ENCODE results near the gene MTF1. TPM values are rescaled to one million over a fixed set of nuclear protein-coding genes. Genes with fewer than 3 reads are reported as not detected.

MTF1 gene
- total RNA-seq, 6 donors from 2014 or later, result 5.2 to 27.4 (median 8.7) TPM

- H3K27me3 ChIP-seq, result no peaks in the 10 kb centered on the region
- DNase-seq, result no peak
- TF ChIP-seq POLR2AphosphoS5 (IDR thresholded peaks at IDR 0.05), result no peak
- TF ChIP-seq EP300 (IDR thresholded peaks at IDR 0.05), result no peak
- TF ChIP-seq, protein P1, sequence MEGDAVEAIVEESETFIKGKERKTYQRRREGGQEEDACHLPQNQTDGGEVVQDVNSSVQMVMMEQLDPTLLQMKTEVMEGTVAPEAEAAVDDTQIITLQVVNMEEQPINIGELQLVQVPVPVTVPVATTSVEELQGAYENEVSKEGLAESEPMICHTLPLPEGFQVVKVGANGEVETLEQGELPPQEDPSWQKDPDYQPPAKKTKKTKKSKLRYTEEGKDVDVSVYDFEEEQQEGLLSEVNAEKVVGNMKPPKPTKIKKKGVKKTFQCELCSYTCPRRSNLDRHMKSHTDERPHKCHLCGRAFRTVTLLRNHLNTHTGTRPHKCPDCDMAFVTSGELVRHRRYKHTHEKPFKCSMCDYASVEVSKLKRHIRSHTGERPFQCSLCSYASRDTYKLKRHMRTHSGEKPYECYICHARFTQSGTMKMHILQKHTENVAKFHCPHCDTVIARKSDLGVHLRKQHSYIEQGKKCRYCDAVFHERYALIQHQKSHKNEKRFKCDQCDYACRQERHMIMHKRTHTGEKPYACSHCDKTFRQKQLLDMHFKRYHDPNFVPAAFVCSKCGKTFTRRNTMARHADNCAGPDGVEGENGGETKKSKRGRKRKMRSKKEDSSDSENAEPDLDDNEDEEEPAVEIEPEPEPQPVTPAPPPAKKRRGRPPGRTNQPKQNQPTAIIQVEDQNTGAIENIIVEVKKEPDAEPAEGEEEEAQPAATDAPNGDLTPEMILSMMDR (IDR thresholded peaks at IDR 0.05), result no peak
- no peak for TF ChIP-seq POLR2A (IDR thresholded peaks at IDR 0.05)
- 71 to 95% methylated on average over 2 of the region's 2 CpGs for WGBS, 2 donors
- H3K27ac ChIP-seq, result no peak overlapping the region
- no peak for ATAC-seq (ENCODE audit: low FRiP score in 2 of 2)
- no peak overlapping the region for H3K4me3 ChIP-seq
- H3K9me3 ChIP-seq, result no peaks in the 10 kb centered on the region
- peaks cover 15 to 51% (median 25%) of the 10 kb centered on the region in 4 donors for H3K36me3 ChIP-seq
- H3K4me1 ChIP-seq, result peaks cover 14 to 17% (median 14%) of the 10 kb centered on the region in 4 donors
Measured at GRCh38 chr1:37813529-37814145, 45.8 kb downstream of the MTF1 start.

DNA sequence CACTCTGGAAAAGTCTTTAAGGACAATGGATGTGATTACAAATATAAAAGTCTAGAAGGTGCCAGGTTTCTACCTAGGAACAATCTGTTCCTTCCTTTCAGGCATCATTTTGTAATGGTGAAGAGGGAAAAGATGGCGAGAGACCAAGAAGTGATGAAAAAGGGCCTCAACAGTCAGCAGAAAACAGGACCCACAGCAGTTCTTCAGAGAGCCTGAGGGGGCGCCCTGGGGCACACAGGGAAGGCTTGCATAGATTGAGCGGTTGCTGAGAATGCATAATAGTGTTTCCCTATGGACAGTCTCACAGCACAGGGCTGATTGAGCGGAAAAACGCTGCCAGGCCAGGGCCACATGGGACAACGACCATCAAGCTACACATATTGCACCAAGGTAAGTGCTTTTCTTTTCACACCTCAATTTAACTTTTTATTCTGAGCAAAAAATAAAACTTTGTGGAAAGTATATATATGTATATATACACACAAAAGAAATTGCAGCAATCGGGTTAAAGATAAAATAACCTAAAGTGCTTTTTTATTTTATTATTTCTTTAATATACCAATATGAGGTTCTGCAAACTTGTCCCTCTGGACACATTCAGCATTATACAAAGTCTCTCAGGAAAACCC lies 48.3 kb downstream of the MTF1 start:
- H3K27me3 ChIP-seq, result no peaks in the 10 kb centered on the region
- peak; percentile 59 to 78 for ATAC-seq (ENCODE audit: low FRiP score in 2 of 2)
- no peak overlapping the region for H3K4me3 ChIP-seq
- DNase-seq, result peak in 1 of 2 donors; percentile 83
- peaks cover 22 to 33% (median 27%) of the 10 kb centered on the region in 4 donors for H3K4me1 ChIP-seq
- peaks cover 13 to 35% (median 18%) of the 10 kb centered on the region in 4 donors for H3K36me3 ChIP-seq
- no peaks in the 10 kb centered on the region for H3K9me3 ChIP-seq
- TF ChIP-seq, protein P1 (IDR thresholded peaks at IDR 0.05), result peak; percentile 53 to 77 (median 70)
- TF ChIP-seq POLR2AphosphoS5 (IDR thresholded peaks at IDR 0.05) (no peak), EP300 (IDR thresholded peaks at IDR 0.05) (no peak), POLR2A (IDR thresholded peaks at IDR 0.05) (no peak)
- H3K27ac ChIP-seq, result no peak overlapping the region
- WGBS, 2 donors, result 35 to 37% methylated on average over 7 of the region's 7 CpGs

- Histone ChIP-seq H3K4me1 (peaks cover 22 to 42% (median 29%) of the 10 kb centered on the region in 4 donors), H3K27me3 (no peaks in the 10 kb centered on the region), H3K4me3 (no peak overlapping the region), H3K36me3 (peaks cover 14 to 35% (median 20%) of the 10 kb centered on the region in 4 donors), H3K27ac (peak overlapping the region in 1 of 4 donors; percentile 92), H3K9me3 (no peaks in the 10 kb centered on the region)
- no peak for ATAC-seq (ENCODE audit: low FRiP score in 2 of 2)
- WGBS, 2 donors, result 50 to 53% methylated on average over 2 of the region's 2 CpGs
- DNase-seq, result no peak
- TF ChIP-seq POLR2A (IDR thresholded peaks at IDR 0.05) (no peak), POLR2AphosphoS5 (IDR thresholded peaks at IDR 0.05) (no peak), EP300 (IDR thresholded peaks at IDR 0.05) (no peak)
- TF ChIP-seq, protein P1 (IDR thresholded peaks at IDR 0.05), result no peak
Measured at GRCh38 chr1:37809942-37810341, 49.5 kb downstream of the MTF1 start.

DNA sequence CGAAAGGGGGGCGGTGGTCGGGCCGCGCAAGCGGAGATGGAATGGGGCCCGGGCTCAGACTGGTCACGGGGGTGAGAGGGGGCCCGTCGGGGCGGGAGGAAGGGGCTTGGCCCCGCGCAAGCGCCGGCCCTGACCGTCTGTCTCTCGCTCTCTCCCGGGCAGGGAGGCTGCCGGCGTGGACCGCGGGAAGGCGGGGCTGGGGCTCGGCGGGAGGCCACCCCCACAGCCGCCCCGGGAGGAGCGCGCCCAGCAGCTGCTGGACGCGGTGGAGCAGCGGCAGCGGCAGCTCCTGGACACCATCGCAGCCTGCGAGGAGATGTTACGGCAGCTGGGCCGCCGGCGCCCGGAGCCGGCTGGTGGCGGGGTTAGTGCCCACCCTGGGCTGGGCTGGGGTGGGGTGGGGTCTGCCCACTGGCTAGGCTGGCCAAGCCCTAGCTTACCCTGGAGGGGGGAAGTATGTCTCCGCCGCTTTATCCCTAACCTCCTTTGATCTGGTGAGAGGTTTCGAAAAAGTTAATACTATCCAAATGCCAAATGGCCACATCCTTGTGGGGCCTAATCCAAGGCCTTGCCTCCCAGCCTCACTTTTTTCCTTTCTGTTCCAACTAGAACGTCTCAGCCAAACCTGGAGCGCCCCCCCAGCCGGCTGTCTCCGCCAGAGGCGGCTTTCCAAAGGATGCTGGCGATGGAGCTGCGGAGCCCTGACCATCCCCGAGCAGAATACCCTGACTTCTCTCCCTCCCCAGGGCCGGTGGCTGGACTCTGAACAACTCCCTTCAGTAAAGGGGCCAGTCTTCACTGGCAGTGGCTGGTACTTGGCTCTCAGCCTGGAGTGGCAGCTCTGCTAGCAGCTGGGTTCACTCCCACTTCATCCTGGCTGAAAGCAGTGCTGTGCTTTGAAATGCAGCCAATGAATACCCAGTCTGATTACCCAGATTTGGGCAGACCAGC lies 50.7 kb downstream of the MTF1 start:
- Histone ChIP-seq H3K4me1 (peaks cover 22 to 42% (median 29%) of the 10 kb centered on the region in 4 donors), H3K9me3 (no peaks in the 10 kb centered on the region), H3K36me3 (peaks cover 23 to 35% (median 31%) of the 10 kb centered on the region in 4 donors), H3K4me3 (peak overlapping the region; percentile 84 to 91 (median 87)), H3K27ac (peak overlapping the region; percentile 92 to 97 (median 94)), H3K27me3 (no peaks in the 10 kb centered on the region)
- DNase-seq (peak; percentile 73 to 95), ATAC-seq (ENCODE audit: low FRiP score in 2 of 2) (peak; percentile 80 to 95)
- WGBS, 2 donors, result 2 to 3% methylated on average over 14 to 34 of the region's 54 CpGs
- TF ChIP-seq EP300 (IDR thresholded peaks at IDR 0.05) (no peak), POLR2A (IDR thresholded peaks at IDR 0.05) (peak in 1 of 4 donors; percentile 16), POLR2AphosphoS5 (IDR thresholded peaks at IDR 0.05) (no peak)
- TF ChIP-seq, protein P1 (IDR thresholded peaks at IDR 0.05), result no peak
